HCT116 (cell line): ENCODE data around the gene RANGAP1. TPM values are rescaled to one million over a fixed set of nuclear protein-coding genes. Genes with fewer than 3 reads are reported as not detected.

Source experiments
- ATAC-seq: fragments of 200-7000 bp; cut with Tn5 transposase; 2 replicates; pipeline ENCODE4 v1.9.1; 2020; ENCODE audit warnings: mild to moderate bottlenecking, moderate library complexity
- BruUV-seq: library from RNA; stranded (reverse); fragments of 400-500 nt; replicated peaks from 2 replicates; lab custom pipeline; 2021; lab: Mats Ljungman, UMichigan
- CTCF ChIA-PET: fragments of 300-600 bp; sonication (Branson Sonifier 250); formaldehyde crosslinking; loops from one replicate; lab custom pipeline; 2021; ENCODE audit warnings: antibody characterized with exemption; lab: Charles Lee
- POLR2A ChIA-PET: fragments of 300-600, 350-600 bp; sonication (Branson Sonifier 250); formaldehyde crosslinking; loops from one replicate; lab custom pipeline; 2021; ENCODE audit warnings: antibody characterized with exemption; lab: Charles Lee
- RAD21 ChIA-PET, 2 experiments: fragments of 300-600 bp; sonication (Branson Sonifier 250); formaldehyde crosslinking; loops; one replicate each; lab custom pipeline; 2023; ENCODE audit warnings: low total read pairs in 2 of 2; ENCODE audit not compliant: uncharacterized antibody in 2 of 2, unreplicated experiment in 2 of 2, low non-redundant PET in 1 of 2; lab: Charles Lee
- DNase-seq: peaks from one replicate; pipeline ENCODE4 v3.0.0-alpha.2; 2010; ENCODE audit warnings: low read depth, low spot score
- H2AFZ ChIP-seq: fragments of 200-600 bp; shearing (Covaris generic), sonication (generic); 2 replicates; pipeline ENCODE4 v1.6.1; 2017; ENCODE audit warnings: low read depth, mixed run types, mixed read lengths, antibody characterized with exemption, low read length; ENCODE audit not compliant: poor library complexity, severe bottlenecking
- H3K27ac ChIP-seq: 2 replicates; pipeline ENCODE4 v1.5.1; 2012; ENCODE audit warnings: low read depth, low read length
- H3K27me3 ChIP-seq: fragments of 200-600 bp; sonication (generic); 2 replicates; pipeline ENCODE4 v1.6.1; 2016; ENCODE audit warnings: mixed run types, low read length, mixed read lengths; ENCODE audit not compliant: insufficient read depth
- H3K36me3 ChIP-seq, 2 experiments: fragments of 200-500 bp in 1 of 2; fragments of 200-600 bp in 1 of 2; sonication (Bioruptor generic) in 1 of 2; sonication (generic) in 1 of 2; 2 replicates each; pipeline versions ENCODE4 v1.5.1 to v1.6.1; 2014 to 2016; ENCODE audit warnings: low read length in 2 of 2, inconsistent platforms in 1 of 2, mixed read lengths in 1 of 2, mixed run types in 1 of 2; ENCODE audit not compliant: insufficient read depth in 2 of 2, control insufficient read depth in 1 of 2
- H3K4me1 ChIP-seq, 2 experiments: fragments of 200-600 bp in 1 of 2; sonication (generic) in 1 of 2; 2 replicates each; pipeline versions ENCODE4 v1.5.1 to v1.6.1; 2012 to 2017; ENCODE audit warnings: low read length in 2 of 2, inconsistent platforms in 1 of 2, mild to moderate bottlenecking in 1 of 2, mixed read lengths in 1 of 2, mixed run types in 1 of 2, moderate library complexity in 1 of 2; ENCODE audit not compliant: insufficient read depth in 2 of 2, control insufficient read depth in 1 of 2
- H3K4me2 ChIP-seq: fragments of 200-600 bp; sonication (generic); 2 replicates; pipeline ENCODE4 v1.6.1; 2017; ENCODE audit warnings: mixed run types, low read length, mixed read lengths
- H3K4me3 ChIP-seq, 2 experiments: fragments of 200-600 bp in 1 of 2; sonication (generic) in 1 of 2; replicated peaks in 1 of 2; 2 replicates each; pipeline ENCODE4 v1.5.1; 2011 to 2016; ENCODE audit warnings: low read length in 2 of 2, control low read depth in 1 of 2, low read depth in 1 of 2, mild to moderate bottlenecking in 1 of 2, mixed read lengths in 1 of 2, mixed run types in 1 of 2
- H3K79me2 ChIP-seq: fragments of 200-600 bp; sonication (generic); 2 replicates; pipeline ENCODE4 v1.6.1; 2017; ENCODE audit warnings: mild to moderate bottlenecking, mixed run types, low read length, moderate library complexity, mixed read lengths; ENCODE audit not compliant: insufficient read depth
- H3K9ac ChIP-seq: fragments of 200-600 bp; sonication (generic); 2 replicates; pipeline ENCODE4 v1.6.1; 2016; ENCODE audit warnings: low read length, mixed read lengths
- H3K9me2 ChIP-seq: fragments of 200-600 bp; sonication (generic), shearing (Covaris generic); 2 replicates; pipeline ENCODE4 v1.6.1; 2017; ENCODE audit warnings: mixed run types, mild to moderate bottlenecking, moderate library complexity; ENCODE audit not compliant: insufficient read depth
- H3K9me3 ChIP-seq, 2 experiments: fragments of 200-500 bp in 1 of 2; fragments of 200-600 bp in 1 of 2; sonication (Bioruptor generic) in 1 of 2; sonication (generic) in 1 of 2; 2 replicates each; pipeline ENCODE4 v1.6.1; 2014 to 2017; ENCODE audit warnings: low read length in 2 of 2, mixed read lengths in 2 of 2, inconsistent platforms in 1 of 2, low read depth in 1 of 2, mild to moderate bottlenecking in 1 of 2, mixed run types in 1 of 2, moderate library complexity in 1 of 2; ENCODE audit not compliant: control insufficient read depth in 1 of 2, insufficient read depth in 1 of 2
- H4K20me1 ChIP-seq: fragments of 200-600 bp; sonication (generic), shearing (Covaris generic); 2 replicates; pipeline ENCODE4 v1.6.1; 2017; ENCODE audit warnings: mixed run types, mild to moderate bottlenecking, moderate library complexity; ENCODE audit not compliant: insufficient read depth
- CEBPB ChIP-seq: IDR thresholded peaks from 2 replicates; pipeline ENCODE4 v1.6.1; 2012; ENCODE audit warnings: low read depth
- EGR1 ChIP-seq: IDR thresholded peaks from 2 replicates; pipeline ENCODE4 v1.6.1; 2012; ENCODE audit warnings: low read depth
- ELF1 ChIP-seq: IDR thresholded peaks from 2 replicates; pipeline ENCODE4 v1.6.1; 2012; ENCODE audit warnings: low read depth, borderline replicate concordance
- EZH2 ChIP-seq: fragments of 200-600 bp; sonication (generic); IDR thresholded peaks from 2 replicates; pipeline ENCODE4 v1.6.1; 2017; ENCODE audit warnings: antibody characterized with exemption, mixed run types
- EZH2phosphoT487 ChIP-seq: fragments of 200-600 bp; IDR thresholded peaks from 2 replicates; pipeline ENCODE4 v1.6.1; 2018; ENCODE audit warnings: antibody characterized with exemption, borderline replicate concordance
- FOSL1 ChIP-seq: IDR thresholded peaks from 2 replicates; pipeline ENCODE4 v1.6.1; 2012; ENCODE audit warnings: low read depth
- JUND ChIP-seq: IDR thresholded peaks from 2 replicates; pipeline ENCODE4 v1.6.1; 2012
- POLR2A ChIP-seq: IDR thresholded peaks from 2 replicates; pipeline ENCODE4 v1.7.0; 2011; ENCODE audit warnings: borderline replicate concordance; ENCODE audit not compliant: insufficient read depth, insufficient read length; ENCODE audit errors: extremely low read depth
- SIN3A ChIP-seq: IDR thresholded peaks from 2 replicates; pipeline ENCODE4 v1.6.1; 2012; ENCODE audit warnings: low read depth
- SRF ChIP-seq: IDR thresholded peaks from 2 replicates; pipeline ENCODE4 v1.6.1; 2012; ENCODE audit warnings: low read depth
- TCF7L2 ChIP-seq: IDR thresholded peaks from 2 replicates; pipeline ENCODE4 v1.7.0; 2011; ENCODE audit warnings: borderline replicate concordance, inconsistent platforms; ENCODE audit not compliant: insufficient read depth, insufficient read length; ENCODE audit errors: extremely low read depth
- YY1 ChIP-seq: IDR thresholded peaks from 2 replicates; pipeline ENCODE4 v1.6.1; 2011; ENCODE audit warnings: low read length, low read depth, moderate library complexity, mild to moderate bottlenecking; ENCODE audit not compliant: insufficient replicate concordance; ENCODE audit errors: extremely low read depth
- ZBTB33 ChIP-seq: IDR thresholded peaks from 2 replicates; pipeline ENCODE4 v1.6.1; 2011; ENCODE audit warnings: mild to moderate bottlenecking, low read length, moderate library complexity; ENCODE audit not compliant: insufficient replicate concordance; ENCODE audit errors: extremely low read depth
- ZFX ChIP-seq: fragments of 450-650 bp; IDR thresholded peaks from 2 replicates; pipeline ENCODE4 v1.6.1; 2017
- ZNF274 ChIP-seq: fragments of 200-500 bp; sonication (Bioruptor generic); IDR thresholded peaks from 2 replicates; pipeline ENCODE4 v1.6.1; 2014; ENCODE audit warnings: mild to moderate bottlenecking, low read depth, low read length, inconsistent platforms
- intact Hi-C: fragments of 100-400 bp; cut with micrococcal nuclease; formaldehyde crosslinking; loops from 2 replicates; pipeline ENCODE4 v1.10.0; 2022
- total RNA-seq: library from RNA; stranded (reverse); gene quantifications from one replicate; pipeline ENCODE4 v1.2.1, GENCODE V29; 2021; ENCODE audit not compliant: unreplicated experiment
- TF ChIP-seq, protein P1 (sequence below): IDR thresholded peaks from 2 replicates; pipeline ENCODE4 v1.6.1; 2012
- TF ChIP-seq, protein P2 (sequence below): IDR thresholded peaks from 2 replicates; pipeline ENCODE4 v1.6.1; 2012
- TF ChIP-seq, protein P3 (sequence below), 3 experiments: fragments of 200-600 bp in 1 of 3; sonication (generic) in 1 of 3; IDR thresholded peaks in 2 of 3; conservative IDR thresholded peaks in 1 of 3; 2 replicates each; pipeline ENCODE4 v1.5.1; 2012 to 2017; ENCODE audit warnings: low read depth in 2 of 3, low read length in 2 of 3, antibody characterized with exemption in 1 of 3, borderline replicate concordance in 1 of 3, control low read depth in 1 of 3, mild to moderate bottlenecking in 1 of 3, mixed read lengths in 1 of 3, mixed run types in 1 of 3, moderate library complexity in 1 of 3; ENCODE audit not compliant: insufficient read depth in 1 of 3

The RANGAP1 gene
- total RNA-seq, 1 experiment from 2014 or later = 121 TPM

DNA sequence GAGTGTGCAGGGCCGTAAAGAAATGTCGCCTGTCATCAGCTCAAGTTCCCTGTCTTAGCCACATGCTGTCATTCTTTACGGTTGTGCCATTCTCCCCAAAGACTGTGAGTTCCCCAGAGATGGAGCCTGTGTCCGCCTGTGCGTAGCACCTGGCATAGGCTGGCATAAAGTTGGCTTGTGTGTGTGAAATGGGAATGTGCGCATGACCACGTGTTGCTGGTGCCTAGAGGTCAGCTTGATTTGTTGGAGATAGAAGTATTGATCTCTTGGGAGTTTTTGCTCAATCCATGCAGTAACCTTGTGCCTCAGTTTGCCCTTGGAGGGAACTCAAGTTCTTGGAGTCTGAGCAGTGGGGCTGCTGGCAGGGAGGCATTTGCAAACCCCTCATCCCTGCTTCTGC lies 54.6 kb downstream of the RANGAP1 start:
- H3K4me1 ChIP-seq = peaks cover 3 to 5% of the 10 kb centered on the region in 2 experiments; a peak in 2 of 4 replicates
- H3K79me2 ChIP-seq = no peaks in the 10 kb centered on the region
- intact Hi-C loops = no loop called here
- ChIA-PET CTCF (no interaction called here), RAD21 (no interaction called here), POLR2A (no interaction called here)
- H3K9me3 ChIP-seq = no peaks in the 10 kb centered on the region
- no peak overlapping the region for H3K9ac ChIP-seq
- no peaks in the 10 kb centered on the region for H4K20me1 ChIP-seq
- no peaks in the 10 kb centered on the region; a peak in 1 of 4 replicates for H3K36me3 ChIP-seq
- TF ChIP-seq, protein P1, sequence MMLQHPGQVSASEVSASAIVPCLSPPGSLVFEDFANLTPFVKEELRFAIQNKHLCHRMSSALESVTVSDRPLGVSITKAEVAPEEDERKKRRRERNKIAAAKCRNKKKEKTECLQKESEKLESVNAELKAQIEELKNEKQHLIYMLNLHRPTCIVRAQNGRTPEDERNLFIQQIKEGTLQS = no peak
- no peak for TF ChIP-seq EZH2phosphoT487
- H3K4me3 ChIP-seq = no peak overlapping the region
- H3K27me3 ChIP-seq = no peaks in the 10 kb centered on the region
- no peak overlapping the region for H3K27ac ChIP-seq
- no peak for ATAC-seq
- H3K9me2 ChIP-seq = no peaks in the 10 kb centered on the region
- H2AFZ ChIP-seq = no peak overlapping the region
- no peak for DNase-seq
- no TSS peak for BruUV-seq
- no peak overlapping the region for H3K4me2 ChIP-seq

DNA sequence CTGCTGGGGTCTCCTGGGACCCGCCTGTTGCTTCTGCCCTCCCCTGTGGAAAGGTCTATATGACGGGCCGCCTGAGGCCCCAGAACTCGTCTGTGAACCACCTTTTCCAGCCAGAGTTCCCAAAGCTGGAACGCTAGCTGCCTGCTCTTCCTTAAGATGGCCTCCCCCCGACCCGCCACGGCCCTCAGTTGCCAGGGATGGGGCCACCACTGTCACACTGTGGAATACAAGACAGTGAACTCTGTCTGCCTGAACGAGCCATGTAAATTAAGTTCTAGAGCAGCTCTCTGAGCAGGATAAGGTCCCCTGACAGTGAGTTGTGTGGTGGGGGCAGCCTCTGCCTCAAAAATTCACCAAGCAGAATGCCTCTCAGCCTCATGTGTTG lies 55.6 kb downstream of the RANGAP1 start:
- Histone ChIP-seq H3K9me3 (no peaks in the 10 kb centered on the region), H3K36me3 (no peaks in the 10 kb centered on the region; a peak in 1 of 4 replicates), H3K79me2 (no peaks in the 10 kb centered on the region), H3K27me3 (no peaks in the 10 kb centered on the region), H3K4me3 (no peak overlapping the region), H3K9ac (no peak overlapping the region), H3K4me2 (no peak overlapping the region), H2AFZ (no peak overlapping the region), H3K9me2 (no peaks in the 10 kb centered on the region), H4K20me1 (no peaks in the 10 kb centered on the region), H3K4me1 (peaks cover 3 to 5% of the 10 kb centered on the region in 2 experiments; a peak in 2 of 4 replicates), H3K27ac (no peak overlapping the region)
- intact Hi-C loops = no loop called here
- TSS peak; percentile 9 for BruUV-seq
- ChIA-PET CTCF (interaction anchor here (0.9 kb wide), 1 partner anchor 287 kb away, joined by 5 read pairs; no protein-coding TSS in a partner anchor), RAD21 (no interaction called here), POLR2A (no interaction called here)
- no peak for ATAC-seq
- no peak for DNase-seq
- TF ChIP-seq, protein P2, sequence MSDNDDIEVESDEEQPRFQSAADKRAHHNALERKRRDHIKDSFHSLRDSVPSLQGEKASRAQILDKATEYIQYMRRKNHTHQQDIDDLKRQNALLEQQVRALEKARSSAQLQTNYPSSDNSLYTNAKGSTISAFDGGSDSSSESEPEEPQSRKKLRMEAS = no peak
- TF ChIP-seq EZH2 = no peak
- TF ChIP-seq JUND = no peak
- TF ChIP-seq SRF = no peak
- TF ChIP-seq TCF7L2 = no peak
- no peak for TF ChIP-seq CEBPB
- no peak for TF ChIP-seq EZH2phosphoT487
- TF ChIP-seq FOSL1 = no peak
- TF ChIP-seq, protein P3, sequence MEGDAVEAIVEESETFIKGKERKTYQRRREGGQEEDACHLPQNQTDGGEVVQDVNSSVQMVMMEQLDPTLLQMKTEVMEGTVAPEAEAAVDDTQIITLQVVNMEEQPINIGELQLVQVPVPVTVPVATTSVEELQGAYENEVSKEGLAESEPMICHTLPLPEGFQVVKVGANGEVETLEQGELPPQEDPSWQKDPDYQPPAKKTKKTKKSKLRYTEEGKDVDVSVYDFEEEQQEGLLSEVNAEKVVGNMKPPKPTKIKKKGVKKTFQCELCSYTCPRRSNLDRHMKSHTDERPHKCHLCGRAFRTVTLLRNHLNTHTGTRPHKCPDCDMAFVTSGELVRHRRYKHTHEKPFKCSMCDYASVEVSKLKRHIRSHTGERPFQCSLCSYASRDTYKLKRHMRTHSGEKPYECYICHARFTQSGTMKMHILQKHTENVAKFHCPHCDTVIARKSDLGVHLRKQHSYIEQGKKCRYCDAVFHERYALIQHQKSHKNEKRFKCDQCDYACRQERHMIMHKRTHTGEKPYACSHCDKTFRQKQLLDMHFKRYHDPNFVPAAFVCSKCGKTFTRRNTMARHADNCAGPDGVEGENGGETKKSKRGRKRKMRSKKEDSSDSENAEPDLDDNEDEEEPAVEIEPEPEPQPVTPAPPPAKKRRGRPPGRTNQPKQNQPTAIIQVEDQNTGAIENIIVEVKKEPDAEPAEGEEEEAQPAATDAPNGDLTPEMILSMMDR (IDR thresholded peaks at IDR 0.05 in 2 of 3, conservative IDR thresholded peaks at IDR 0.05 in 1 of 3; ENCODE audit: borderline replicate concordance in 1 of 3, insufficient read depth in 1 of 3, low read depth in 2 of 3, low read length in 2 of 3) = no peak
- TF ChIP-seq POLR2A = no peak
- TF ChIP-seq ZNF274 = no peak
- no peak for TF ChIP-seq EGR1
- TF ChIP-seq ELF1 = no peak
- TF ChIP-seq ZFX = no peak
- no peak for TF ChIP-seq YY1
- TF ChIP-seq ZBTB33 = no peak
- TF ChIP-seq SIN3A = no peak
